NB4 (cell line): ENCODE measurements around the gene PNRC2.

ENCODE experiments used
- CTCF ChIP-seq: IDR thresholded peaks from one replicate; pipeline ENCODE4 v1.5.1; 2012; ENCODE audit warnings: low read depth, low read length
- MYC ChIP-seq: IDR thresholded peaks from 2 replicates; pipeline ENCODE4 v1.6.1; 2011; ENCODE audit warnings: low read depth, low read length

- TF ChIP-seq CTCF (no peak), MYC (no peak)
Observed at GRCh38 chr1:23936481-23937176, 23.0 kb upstream of the PNRC2 start.
